Activated T-cell treated with anti-CD3 and anti-CD28 coated beads for 1 hour (primary cell): ENCODE measurements around the gene POLD4.
"Not testable (repeated sequence)": the region's sequence is repeated elsewhere in the genome, so short reads cannot be mapped to it uniquely, and the experiment has no call there.

Experiments
- DNase-seq: peaks from one replicate; pipeline ENCODE4 v3.0.0-alpha.2; 2020; ENCODE audit warnings: low read depth

POLD4 gene

DNA sequence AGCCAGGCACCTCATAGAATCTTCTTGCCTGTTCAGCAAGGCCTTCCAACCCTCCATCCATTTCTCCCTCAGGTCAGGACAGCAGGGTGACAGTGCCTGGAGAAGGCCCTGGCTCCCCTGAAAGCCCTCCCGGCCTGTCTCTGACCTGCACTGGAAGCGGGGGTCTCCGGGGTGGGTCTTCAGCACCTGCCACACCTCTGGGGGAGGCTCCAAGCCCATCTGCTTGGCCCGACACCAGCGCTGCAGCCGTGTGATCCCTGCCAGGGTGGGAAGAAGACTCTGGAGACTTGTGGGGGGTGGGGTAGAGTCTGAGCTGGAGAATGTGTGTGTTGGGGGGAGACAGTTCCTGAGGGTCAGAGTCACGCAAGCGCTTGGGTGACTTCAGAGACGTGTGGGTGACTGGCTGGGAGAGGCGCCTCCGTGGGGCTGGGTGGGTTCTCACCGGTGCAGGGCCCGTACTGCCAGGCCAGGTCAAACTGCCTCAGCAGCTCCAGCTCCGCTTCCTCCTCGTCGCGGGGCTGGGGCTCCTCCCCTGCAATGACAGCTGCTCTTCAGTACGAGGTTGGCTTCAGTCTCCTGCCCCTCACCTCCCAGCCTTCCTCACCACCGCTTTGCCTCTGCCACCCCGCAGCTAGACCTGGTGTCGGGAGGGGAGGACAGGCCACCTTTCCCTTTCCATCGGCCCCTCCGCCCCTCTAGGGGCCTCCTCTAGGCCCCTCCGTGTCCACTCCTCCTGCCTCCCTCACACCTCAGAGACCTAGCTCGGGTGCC, 615 bp downstream of the POLD4 start:
- DNase-seq = no peak

DNA sequence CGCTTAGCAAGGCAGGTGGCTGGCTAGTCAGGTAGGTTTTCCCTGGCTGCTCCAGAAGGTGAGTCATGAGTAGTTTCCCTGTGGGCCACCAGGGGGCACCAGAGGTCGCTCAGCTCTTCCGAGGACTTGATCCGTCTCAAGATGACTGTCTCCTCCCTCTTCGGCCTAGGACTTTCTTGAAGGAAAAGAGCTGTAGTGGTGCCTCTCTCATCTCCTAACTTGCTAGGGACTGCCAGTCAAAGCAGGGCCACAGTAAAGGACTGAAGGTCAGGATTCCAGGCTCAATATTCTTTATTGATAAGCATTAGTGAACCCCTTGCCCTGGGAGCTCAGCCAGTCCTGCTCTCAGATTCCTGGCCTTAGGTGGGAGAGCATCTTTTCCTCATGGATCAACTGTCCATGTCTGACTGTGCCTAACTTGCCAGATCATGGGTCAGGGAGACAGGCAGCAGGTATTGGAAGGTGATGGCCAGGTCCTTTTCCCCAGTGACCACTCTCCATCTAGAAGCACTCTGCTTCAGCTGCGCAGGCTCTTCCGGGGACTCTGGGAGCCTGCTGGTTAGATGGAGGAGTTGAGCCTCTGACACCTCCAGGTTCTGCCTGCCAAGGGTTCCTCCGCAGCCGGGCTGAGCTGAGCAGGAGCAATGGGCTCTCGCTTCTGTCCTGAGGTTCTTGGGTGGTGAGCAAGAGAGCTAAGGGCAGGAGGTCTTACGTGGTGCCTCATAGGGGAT, 1.9 kb downstream of the POLD4 start:
- DNase-seq = peak; percentile 52

DNA sequence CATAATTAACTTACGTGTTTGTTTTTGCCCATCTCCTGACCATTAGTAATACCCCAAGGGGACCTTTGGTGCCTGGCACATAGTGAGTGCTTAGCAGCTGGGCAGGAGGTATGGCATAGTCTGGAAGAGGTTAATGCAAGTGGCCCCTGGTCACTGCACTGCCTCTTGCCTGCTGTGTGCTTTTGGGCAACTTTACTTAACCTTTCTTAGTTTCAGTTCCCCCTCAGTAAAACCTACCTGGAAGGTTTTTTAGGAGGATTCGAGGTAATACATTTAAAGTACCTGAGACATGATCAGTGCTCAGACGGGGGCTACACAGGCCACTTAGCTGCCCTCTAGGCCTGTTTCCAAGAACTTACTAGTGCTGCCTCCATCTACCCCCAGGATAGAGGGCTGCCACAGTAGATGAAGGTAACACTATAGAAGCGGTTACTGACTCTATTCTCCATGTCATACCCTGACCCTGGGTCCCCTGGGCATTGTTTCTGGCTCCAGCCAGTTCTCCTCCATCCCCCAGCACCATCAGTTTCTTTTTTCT, 3.3 kb downstream of the POLD4 start:
- no peak for DNase-seq

DNA sequence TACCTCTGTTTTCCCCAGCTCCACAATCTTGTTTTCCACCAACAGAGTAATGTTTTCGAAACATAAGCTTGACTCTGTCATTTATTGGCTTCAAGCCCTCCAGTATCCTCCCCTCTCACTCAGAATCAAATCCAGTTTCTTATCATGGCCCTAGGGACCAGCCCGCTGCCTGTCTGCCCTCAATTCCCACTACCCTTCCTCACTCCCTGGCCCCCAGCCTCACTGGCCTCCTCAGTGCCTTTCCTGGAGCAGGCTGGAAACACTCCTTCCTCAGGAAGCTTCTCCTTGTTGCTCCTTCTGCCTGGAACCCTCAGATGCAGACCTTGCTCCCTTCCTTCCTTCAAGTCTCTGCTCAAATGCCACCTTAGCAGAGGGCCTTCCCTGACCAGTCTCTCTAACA, 3.9 kb downstream of the POLD4 start:
- DNase-seq = no peak

DNA sequence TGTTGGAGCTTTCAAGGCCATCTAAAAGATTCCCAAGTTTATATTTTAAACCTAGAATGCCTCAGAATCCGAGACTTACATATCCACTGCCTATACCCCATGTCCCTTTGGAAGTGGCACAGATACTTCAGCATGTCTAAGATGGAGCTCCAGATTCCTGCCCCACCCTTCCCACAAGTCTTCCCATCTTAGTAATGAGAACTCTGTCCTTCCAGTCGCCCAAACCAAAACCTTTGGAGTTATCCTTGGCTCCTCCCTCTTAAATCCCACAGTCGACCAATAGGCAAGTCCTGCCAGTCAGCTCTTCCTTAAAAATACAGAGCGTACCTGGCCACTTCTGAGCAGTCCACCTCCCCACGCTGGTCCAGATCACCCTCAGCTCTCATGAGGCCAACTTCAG, 4.3 kb downstream of the POLD4 start:
- DNase-seq = no peak

DNA sequence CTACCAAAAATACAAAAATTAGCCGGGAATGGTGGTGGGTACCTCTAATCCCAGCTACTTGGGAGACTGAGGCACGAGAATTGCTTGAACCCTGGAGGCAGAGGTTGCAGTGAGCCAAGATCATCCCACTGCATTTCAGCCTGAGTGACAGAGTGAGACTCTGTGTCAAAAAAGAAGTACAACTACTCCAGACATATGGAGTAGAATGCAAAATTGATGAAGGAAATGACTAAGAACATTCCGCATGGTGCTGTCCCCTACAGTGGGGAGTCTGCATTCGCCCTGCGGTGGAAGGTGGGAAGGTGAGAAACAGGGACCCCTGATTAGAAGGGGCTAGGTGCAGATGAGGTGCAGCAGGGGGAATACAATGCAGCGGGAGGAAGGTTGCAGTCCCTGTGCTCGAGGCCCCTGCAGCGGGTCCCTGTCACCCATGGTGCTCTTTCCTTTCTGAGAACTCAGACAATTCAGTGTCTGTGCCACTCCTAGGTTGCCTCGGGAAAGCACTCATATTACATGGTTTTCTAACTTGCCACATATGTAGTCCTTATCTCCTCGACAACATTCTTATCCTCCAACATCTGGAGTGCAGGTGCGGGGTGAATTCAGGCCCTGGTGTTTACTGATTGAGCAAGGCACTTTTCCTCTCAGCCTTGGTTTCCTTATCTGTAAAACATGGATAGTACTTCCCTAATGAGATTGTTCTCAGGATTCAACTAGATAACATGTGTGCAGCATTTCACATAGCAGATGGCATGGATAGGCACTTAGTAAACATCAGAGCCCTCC, 5.2 kb downstream of the POLD4 start:
- DNase-seq = no peak

DNA sequence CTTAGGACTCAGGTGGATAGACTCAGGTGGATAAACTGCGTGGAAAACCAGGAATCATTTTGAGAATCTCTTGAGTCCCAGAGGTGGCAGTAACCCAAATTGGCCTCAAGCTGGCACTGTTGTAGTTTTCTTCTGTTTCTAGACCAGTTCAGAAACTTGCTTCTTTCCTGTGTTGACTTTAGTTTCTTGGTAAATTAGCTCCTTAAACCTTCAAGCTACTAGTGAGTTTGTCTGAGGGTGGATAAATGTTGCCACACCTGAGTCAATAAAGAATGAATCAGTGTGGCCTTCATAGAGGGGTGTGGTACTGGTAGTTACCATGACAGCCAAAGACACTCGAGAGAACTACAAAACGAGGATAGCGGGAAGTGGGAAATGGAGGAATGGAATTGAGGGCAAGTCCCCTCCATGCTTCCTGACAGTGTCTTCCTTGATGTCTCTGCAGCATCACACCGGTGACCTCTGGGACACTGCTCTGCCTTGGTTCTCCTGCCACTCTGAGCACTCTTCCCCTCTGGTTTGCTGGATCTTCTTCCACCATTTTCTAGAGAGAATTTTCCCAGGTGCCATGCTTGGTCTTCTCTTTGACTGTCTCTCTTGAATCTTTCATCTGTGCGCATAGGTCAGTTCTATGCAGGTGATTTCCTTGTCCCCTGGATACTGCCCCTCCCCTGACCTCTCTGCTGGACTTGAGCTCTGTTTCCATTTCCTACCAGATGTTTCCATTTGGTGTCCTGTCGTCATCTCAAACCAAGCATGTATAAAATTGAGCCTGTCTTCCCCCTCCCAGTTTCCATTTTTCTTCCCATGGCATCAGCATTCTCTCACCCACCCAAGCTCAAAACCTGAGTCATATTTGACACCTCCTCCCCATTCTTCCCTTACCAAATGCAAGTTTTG, 7.2 kb downstream of the POLD4 start:
- DNase-seq = no peak

DNA sequence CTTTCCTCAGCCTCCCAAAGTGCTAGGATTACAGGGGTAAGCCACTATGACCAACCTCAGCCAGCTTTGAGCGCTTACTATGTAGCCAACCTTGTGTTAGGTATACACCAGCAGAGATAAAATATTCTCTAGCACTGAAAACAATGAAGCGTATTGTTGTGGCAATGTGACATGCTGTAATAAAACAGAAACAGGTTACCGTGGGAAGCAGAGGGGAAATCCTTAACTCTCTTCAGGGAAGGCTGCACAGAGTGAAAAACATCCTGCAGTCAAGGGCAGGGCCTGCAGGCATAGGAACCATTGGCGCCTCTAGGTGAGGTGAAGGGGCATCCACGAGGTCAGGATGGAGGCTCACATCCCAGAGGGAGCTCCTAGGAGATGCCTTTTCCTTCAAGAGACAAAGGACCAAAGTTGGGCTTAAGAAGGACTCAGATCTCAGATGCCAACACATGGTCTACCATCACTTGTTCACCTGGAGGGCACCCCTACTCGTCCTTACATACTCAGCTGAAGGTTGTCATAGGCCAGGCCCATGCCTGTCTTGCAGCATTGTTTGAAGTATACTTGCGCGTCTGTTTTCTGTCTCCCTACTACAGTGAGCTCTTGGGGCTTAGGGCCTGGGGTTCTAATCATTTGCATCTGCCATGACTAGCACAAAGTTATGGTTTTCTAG, 8.0 kb downstream of the POLD4 start:
- DNase-seq = no peak

DNA sequence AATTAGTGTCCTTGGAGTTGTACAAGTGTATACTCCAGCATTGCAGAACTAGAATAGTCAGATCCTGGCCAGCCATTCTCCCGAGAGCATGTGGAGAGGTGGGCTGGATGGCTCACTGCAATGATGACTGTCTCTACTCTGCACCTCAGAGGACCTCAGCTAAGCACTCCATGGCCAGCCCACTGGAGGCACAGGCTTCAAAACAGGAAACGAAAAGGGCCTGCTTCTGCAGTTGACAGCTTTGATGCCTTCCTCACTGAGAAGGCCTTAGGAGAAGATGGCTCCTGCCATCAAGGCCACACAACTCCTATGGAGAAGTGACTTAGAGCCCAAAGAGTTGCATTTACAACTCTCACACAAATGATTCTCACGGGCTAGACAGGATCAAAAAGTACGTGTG, 9.1 kb downstream of the POLD4 start:
- no peak for DNase-seq

DNA sequence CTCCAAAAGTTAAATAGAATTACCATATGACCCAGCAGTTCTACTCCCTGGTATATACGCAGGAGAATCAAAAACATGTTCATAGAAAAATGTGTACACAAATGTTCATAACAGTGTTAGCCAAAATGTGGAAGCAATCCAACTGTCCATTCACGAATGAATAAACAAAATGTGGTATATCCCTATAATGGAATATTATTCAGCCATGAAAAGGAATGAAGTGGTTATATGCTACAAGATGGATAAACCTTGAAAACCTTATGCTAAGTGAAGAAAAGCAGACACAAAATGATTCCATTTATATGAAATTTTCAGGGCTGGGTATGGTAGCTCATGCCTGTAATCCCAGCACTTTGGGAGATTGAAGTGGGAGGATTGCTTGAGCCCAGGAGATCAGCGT, 16.1 kb downstream of the POLD4 start:
- DNase-seq = no peak

DNA sequence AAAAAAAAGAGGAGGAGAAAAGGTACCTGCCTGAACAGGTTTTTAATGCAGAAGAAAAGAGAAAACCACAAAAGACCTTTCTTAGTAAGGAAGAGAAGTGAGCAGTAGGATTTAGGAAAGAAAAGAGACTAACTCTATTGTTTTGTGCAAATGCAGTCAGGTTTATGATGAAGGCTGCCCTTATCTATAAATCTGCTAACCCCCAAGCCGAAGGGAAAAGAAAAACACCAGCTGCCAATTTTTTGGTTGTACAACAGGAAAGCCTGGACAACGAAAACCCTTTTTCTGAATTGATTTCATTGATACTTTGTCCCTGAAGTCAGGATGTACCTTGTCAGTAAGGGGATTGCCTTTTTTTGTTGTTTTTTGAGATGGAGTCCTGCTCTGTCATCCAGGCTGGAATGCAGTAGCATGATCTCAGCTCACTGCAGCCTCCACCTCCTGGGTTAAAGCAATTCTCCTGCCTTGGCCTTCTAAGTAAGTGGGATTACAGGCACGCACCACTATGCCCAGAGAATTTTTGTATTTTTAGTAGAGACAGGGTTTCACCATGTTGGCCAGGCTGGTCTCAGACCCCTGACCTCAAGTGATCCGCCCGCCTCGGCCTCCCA, 21.2 kb downstream of the POLD4 start:
- DNase-seq = no peak

DNA sequence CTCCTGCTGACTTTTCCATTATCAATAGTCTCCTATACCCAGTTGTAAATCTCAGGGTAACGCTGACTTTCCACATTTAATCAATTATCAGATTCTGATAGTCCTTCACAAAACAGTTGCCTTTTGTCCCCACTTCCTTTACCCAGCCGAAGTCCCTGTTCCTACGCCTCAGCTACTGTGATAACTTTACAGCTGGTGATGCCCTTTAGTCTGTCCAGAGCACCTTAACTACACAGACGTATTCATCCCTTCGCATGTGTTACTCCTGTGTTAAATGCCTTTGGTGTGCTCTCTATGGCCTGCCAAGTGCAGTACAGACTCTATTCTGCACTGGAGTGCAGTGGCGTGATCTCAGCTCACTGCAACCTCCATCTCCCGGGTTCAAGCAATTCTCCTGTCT, 29.8 kb downstream of the POLD4 start:
- DNase-seq = no peak

DNA sequence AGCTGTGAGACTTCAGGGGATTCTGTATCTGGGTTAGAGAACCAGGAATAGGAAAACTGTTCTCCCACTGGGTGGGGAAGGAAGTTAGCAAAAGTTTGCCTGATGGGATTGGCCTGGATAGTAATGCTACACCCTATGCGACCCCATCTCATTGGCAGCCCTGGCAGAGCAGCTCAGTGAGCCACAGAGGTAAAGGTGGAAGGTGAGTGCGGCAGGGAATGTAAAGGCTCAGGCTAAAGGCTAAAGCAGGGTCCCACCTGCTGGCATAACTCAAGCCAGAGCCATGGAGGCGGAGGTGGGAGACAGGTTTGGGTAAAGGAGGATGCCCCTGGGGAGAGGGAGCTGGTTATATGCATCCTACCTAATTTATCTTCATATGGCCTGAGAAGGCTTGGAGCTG, 31.3 kb downstream of the POLD4 start:
- DNase-seq = no peak

DNA sequence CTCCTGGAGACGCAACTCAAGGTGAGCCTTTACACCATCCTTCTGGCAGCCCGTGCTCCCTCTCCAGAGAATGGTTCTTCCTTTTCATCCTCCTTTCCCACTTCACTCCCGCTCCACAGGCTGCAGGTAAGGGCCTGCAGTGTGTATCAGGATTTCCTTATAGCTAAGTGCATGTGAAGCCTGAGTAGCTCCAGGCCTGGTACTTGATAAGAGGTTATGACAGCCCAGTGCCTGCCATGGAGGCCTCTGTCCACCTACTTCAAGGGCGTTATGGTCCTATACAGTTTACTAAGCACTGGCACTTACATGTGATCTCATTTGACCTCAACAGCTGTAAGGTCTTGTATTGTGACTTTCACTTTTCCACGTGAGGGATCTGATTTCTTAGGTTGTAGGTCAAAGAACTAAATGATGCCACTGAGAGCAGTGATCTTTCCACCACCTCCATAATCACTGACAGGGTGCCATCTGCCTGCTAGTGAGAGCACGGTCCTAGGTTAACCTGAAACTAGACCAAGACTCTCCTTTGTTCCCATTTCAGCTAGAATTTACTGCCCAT, 32.0 kb downstream of the POLD4 start:
- DNase-seq = no peak

DNA sequence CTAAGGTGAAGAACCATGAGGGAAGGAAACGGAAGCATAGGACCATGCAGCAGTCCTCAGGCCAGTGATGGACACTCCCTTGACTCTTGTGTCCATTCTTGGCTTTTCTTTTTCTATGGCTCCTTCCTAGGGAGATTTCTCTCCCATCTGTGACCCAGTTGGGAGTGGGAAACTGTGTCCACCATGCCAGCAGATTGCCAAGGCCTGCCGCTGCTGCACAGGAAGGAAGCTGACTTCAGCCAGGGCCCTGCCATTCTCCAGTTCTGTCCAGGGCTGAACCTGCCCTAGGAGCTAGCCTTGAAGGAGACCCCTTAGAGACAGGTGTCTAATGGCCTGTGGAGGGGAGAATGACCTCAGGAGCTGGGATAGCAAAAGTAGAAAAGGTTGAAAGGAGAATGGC, 32.7 kb downstream of the POLD4 start:
- no peak for DNase-seq

DNA sequence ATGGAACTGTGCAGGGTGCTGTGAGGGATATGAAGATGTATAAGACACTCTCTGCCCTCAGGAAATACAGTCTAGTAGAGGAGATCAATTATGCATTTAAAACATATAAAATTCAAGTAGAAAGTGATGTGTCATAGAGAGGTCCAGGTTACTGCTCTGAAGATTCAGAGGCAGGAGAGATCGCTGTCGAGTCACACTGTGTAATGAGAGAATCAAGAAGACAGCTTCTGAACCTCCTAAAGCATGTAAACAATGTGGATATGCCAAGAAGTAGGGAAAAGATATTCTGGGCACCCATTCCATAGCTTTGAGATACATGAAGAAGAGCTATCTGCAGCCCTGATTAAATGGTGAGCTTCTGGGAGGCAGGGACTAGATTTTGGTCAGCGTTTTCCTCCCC, 33.3 kb downstream of the POLD4 start:
- no peak for DNase-seq

DNA sequence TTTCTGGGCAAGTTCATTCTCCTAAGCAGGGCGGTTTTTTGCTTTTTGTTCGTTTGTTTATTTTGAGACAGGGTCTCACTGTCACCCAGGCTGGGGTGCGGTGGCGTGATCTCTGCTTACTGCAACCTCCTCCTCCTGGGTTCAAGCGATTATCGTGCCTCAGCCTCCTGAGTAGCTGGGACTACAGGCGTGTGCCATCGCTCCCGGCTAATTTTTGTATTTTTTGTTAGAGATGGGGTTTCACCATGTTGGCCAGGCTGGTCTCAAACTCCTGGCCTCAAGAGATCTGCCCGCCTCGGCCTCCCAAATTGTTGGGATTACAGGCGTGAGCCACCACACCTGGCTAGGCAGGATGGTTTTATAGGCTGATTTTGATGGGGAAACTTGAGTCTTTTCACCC, 34.5 kb downstream of the POLD4 start:
- DNase-seq = not testable (repeated sequence)

DNA sequence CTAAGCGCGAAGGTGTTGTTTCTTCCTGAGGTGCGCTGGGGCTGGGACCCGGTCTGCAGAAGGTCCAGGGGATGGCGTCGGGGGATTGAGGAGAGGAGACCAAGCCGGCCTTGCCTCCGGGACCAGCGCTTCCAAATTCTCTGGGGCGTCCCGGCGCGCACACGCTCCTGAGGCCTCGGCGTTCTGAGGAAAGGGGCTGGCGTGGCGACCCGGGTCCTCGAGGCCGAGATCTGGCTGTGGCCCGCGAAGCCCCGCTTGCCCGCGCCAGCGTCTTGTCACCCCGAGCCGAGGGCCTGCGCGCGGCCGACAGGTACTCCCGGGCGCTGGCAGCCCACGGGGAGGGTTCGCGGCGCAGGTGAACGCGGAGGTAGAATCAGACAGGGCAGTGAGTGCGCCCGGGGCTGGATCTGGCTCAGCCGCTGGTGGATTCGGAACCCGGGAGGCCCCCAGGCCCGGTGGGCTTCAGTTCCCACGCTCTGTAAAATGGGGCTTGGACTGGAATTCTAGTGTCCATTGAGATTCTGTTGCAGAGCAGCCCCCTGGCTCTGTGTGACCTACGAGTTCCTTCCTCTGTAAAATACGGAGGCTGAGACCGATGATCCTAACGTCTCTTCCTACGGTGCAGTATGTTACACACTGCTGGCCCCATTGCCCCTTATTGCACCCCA, 35.3 kb downstream of the POLD4 start:
- DNase-seq = peak; percentile 23

DNA sequence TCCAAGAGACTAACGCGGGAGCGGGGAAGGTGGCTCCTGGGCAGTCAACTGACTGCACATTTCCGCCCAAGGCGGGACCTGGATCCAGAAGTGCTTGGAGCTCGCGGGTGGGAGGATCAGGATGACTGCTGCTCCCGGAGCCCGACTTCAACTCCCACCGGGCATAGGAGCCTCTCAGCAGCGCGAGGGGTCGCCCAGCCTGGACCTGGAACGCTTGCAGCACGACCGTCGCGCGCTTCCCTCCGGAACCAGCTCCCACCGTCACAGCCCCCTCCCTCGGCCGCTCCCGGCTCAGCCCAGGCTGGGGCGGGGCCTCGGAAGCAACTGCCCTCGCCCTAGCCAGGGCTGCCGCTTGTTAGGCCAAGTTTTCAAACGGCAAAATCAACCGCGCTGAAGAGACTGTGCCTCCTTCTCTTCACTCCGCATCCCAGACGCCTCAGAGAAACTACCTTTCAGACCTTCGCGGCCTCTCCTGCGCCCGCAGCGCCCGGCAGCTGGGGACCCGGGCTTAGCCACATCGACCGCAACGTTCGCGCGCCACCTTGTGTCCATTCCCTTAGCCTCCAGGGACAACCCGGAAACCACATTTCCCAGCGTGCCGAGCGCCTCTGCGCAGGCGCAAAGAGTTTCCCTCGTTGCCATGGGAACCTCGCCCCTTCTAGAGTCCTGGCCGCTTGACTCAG, 36.0 kb downstream of the POLD4 start:
- DNase-seq = peak; percentile 99
